ENCODE measurements around the gene PRKACA.

PRKACA gene

DNA sequence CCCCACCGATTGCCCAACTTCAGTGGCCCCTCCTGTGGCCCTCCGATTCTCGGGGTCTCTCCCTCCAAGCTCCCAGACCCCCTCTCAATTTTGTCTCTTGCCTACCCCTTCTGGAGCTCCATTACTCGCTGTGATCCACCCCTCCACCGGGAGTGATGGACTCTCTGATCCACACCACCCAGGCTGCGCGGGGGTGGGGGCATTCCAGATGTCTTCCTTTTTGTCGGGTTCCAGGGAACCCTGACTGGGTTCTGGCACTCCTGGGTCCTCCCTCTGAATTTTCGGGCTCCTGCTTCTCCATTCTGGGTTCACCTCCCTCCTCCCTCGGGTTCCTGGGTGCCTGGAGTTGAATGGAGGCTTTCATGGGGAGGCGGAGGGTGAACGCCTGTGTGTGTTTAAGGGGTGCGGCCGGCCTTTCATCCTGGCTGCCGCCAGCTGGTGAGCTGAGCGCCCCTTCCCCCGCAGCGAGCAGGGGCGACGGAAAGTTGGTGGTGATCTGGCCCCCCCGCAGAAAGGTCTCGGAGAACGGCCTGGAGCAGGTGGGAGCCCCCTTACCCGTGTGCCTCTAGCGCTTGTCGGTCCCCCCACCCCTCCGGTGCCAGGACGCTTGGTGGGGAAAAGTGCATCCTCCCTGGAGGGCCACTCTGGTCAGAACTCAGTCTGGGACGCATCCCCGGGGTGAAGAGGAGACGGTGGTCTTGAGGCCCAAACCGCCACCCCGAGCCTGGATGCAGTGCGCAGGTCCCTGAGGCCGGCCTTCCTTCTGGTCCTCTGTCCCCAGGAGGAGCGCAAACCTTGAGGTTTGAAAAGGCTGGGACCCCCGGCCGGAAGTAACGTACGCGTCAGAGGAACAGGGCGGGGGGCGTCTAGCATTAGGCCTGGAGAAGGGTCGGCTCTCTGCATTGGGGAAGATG is 43.4 kb downstream of the PRKACA start:
- no peaks in the 10 kb centered on the region for H3K36me3 ChIP-seq (ENCODE audit: control insufficient read depth in 1 of 2, insufficient read depth in 2 of 2, low read length in 2 of 2)
- H3K27ac ChIP-seq (ENCODE audit: low read length) = peak overlapping the region; percentile 70
- H3K4me1 ChIP-seq (ENCODE audit: control insufficient read depth in 1 of 2, insufficient read depth in 2 of 2, low read length in 2 of 2) = peaks cover 0 to 30% of the 10 kb centered on the region in 2 donors
- H3K4me3 ChIP-seq (ENCODE audit: low read depth in 1 of 2, low read length in 2 of 2) = peak overlapping the region; percentile 72 to 87
- no peaks in the 10 kb centered on the region for H3K9me3 ChIP-seq (ENCODE audit: control insufficient read depth in 1 of 2, low read length in 2 of 2)
- H3K27me3 ChIP-seq (ENCODE audit: low read depth, low read length) = no peaks in the 10 kb centered on the region

DNA sequence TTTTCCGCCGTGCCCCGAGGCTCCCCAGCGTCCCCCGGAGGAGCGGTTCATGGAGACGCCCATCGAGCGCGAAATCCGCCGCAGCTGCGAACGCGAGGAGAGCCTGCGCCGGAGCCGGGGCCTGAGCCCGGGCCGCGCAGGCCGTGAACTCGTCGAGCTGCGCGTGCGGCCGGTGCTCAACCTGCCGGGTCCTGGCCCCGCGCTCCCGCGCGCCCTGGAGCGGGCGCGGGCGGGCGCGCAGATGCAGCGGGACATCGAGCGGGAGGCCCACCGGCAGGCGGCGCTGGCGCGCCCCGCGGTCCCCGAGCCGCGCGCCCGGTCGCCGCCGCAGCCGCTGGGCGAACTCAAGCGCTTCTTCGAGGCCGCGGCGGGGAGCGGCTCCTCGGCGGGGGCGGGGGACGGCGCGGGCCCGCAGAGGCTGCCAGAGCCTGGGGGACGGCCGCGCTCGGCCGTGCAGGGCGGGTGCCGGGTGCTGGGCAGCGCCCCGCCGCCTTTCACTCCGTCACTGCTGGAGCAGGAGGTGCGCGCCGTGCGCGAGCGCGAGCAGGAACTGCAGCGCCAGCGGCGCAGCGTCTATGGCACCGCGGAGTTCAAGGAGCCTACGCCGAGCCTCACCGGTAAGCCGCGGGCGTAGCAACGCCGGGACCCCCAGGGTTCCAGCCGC is 44.2 kb downstream of the PRKACA start:
- no peaks in the 10 kb centered on the region for H3K9me3 ChIP-seq (ENCODE audit: control insufficient read depth in 1 of 2, low read length in 2 of 2)
- H3K4me3 ChIP-seq (ENCODE audit: low read depth in 1 of 2, low read length in 2 of 2) = peak overlapping the region; percentile 72 to 87
- H3K36me3 ChIP-seq (ENCODE audit: control insufficient read depth in 1 of 2, insufficient read depth in 2 of 2, low read length in 2 of 2) = no peaks in the 10 kb centered on the region
- peak overlapping the region; percentile 70 for H3K27ac ChIP-seq (ENCODE audit: low read length)
- no peaks in the 10 kb centered on the region for H3K27me3 ChIP-seq (ENCODE audit: low read depth, low read length)
- peaks cover 0 to 30% of the 10 kb centered on the region in 2 donors for H3K4me1 ChIP-seq (ENCODE audit: control insufficient read depth in 1 of 2, insufficient read depth in 2 of 2, low read length in 2 of 2)

DNA sequence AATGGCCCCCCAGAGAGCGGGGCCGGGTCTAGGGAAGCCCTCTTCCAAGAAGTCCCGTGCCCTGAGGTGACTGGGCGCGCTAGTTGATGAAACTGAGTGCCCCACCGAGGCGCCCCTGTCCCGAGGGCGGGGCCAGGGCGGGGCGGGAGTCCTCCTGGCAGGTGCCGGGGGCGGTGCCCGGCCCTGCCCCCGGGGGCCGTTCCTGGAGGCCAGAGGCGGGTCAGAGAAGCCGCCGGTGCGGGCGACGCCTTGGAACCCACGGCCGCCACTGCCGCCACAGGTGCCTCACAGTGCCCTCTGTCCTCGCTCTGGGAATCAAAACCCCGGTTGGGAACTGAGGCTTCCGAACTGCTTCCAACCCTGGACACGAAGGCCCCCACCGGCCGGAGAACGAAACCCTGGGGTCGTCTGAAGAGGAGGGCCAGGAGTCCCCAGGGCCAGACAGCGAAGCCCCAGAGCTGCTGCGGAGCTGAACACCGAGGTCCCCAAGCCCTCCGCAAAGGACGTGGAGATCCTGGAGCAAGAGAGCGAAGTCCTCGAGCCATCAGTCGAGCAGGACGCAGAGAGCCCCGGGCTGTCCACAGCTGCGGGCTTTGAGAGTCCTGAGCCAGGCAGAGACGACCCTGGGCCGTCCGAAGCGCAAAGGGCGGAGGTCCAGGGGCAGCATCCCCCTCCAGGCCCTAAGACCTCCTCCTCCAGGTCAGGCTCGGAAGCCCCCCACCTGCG is 44.9 kb downstream of the PRKACA start, which contains the start of gene MISP3:
Gene MISP3 (plus strand): TSS at position 252 of the 726 bp plus-strand sequence. CDS start 524 bp downstream, outside the sequence.
- Histone ChIP-seq H3K27me3 (ENCODE audit: low read depth, low read length) (no peaks in the 10 kb centered on the region), H3K4me3 (ENCODE audit: low read depth in 1 of 2, low read length in 2 of 2) (peak within 1 kb of the TSS; percentile 72 to 87), H3K4me1 (ENCODE audit: control insufficient read depth in 1 of 2, insufficient read depth in 2 of 2, low read length in 2 of 2) (peaks cover 0 to 30% of the 10 kb centered on the region in 2 donors), H3K27ac (ENCODE audit: low read length) (peak within 1 kb of the TSS; percentile 70), H3K9me3 (ENCODE audit: control insufficient read depth in 1 of 2, low read length in 2 of 2) (no peaks in the 10 kb centered on the region), H3K36me3 (ENCODE audit: control insufficient read depth in 1 of 2, insufficient read depth in 2 of 2, low read length in 2 of 2) (no peaks in the 10 kb centered on the region)

DNA sequence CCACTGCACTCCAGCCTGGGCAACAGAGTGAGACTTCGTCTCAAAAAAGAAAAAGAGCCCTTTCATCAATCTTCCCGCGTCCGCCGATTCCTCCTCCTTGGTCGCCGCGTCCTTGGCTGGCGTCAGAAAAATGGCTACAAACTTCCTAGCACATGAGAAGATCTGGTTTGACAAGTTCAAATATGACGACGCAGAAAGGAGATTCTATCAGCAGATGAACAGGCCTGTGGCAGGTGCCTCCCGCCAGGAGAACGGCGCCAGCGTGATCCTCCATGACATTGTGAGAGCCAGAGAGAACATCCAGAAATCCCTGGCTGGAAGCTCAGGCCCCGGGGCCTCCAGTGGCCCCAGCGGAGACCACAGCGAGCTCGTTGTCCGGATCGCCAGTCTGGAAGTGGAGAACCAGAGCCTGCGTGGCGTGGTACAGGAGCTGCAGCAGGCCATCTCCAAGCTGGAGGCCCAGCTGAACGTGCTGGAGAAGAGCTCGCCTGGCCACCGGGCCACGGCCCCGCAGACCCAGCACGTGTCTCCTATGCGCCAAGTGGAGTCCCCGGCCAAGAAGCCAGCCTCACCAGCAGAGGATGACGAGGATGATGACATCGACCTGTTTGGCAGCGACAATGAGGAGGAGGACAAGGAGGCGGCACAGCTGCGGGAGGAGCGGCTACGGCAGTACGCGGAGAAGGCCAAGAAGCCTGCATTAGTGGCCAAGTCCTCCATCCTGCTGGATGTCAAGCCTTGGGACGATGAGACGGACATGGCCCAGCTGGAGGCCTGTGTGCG is 47.1 kb downstream of the PRKACA start:
- H3K4me3 ChIP-seq (ENCODE audit: low read depth in 1 of 2, low read length in 2 of 2) = no peak overlapping the region
- peaks cover 0 to 28% of the 10 kb centered on the region in 2 donors for H3K4me1 ChIP-seq (ENCODE audit: control insufficient read depth in 1 of 2, insufficient read depth in 2 of 2, low read length in 2 of 2)
- no peaks in the 10 kb centered on the region for H3K27me3 ChIP-seq (ENCODE audit: low read depth, low read length)
- H3K36me3 ChIP-seq (ENCODE audit: control insufficient read depth in 1 of 2, insufficient read depth in 2 of 2, low read length in 2 of 2) = no peaks in the 10 kb centered on the region
- no peak overlapping the region for H3K27ac ChIP-seq (ENCODE audit: low read length)
- H3K9me3 ChIP-seq (ENCODE audit: control insufficient read depth in 1 of 2, low read length in 2 of 2) = no peaks in the 10 kb centered on the region

DNA sequence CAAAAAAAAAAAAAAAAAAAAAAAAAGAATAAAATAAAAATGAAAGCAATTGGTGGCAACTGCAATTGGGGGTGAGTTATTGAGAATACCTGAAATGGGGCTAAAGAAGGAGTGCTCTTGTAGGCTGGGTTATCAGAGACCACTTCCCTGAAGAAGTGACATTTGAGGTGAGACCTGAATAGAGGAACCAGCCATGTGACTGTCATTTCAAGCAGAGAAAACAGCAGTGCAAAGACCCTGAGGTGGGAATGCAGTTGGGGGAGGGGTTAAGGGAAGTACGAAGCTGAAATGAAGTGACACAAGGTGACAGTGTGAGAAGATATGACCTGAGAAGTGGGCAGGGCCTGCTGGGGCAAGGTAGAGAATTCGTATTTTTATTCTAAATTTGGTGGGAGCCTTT is 51.4 kb downstream of the PRKACA start:
- Histone ChIP-seq H3K9me3 (ENCODE audit: control insufficient read depth in 1 of 2, low read length in 2 of 2) (no peaks in the 10 kb centered on the region), H3K4me1 (ENCODE audit: control insufficient read depth in 1 of 2, insufficient read depth in 2 of 2, low read length in 2 of 2) (no peaks in the 10 kb centered on the region), H3K36me3 (ENCODE audit: control insufficient read depth in 1 of 2, insufficient read depth in 2 of 2, low read length in 2 of 2) (no peaks in the 10 kb centered on the region), H3K27ac (ENCODE audit: low read length) (no peak overlapping the region), H3K27me3 (ENCODE audit: low read depth, low read length) (peaks cover 4% of the 10 kb centered on the region), H3K4me3 (ENCODE audit: low read depth in 1 of 2, low read length in 2 of 2) (no peak overlapping the region)

DNA sequence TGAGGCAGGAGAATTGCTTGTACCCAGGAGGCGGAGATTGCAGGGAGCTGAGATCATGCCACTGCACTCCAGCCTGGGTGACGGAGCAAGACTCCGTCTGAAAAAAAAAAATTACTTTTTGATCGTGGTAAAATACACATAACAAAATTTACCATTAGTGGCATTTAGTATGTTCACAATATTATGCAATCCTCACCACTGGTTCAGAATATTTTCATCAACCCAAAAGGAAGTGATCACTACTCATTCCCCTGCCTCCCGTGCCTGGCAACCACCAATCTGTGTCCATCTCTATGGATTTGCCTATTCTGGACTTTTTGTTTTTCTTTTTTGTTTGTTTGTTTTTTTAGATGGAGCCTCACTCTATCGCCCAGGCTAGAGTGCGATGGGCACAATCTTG is 54.5 kb downstream of the PRKACA start:
- no peak overlapping the region for H3K27ac ChIP-seq (ENCODE audit: low read length)

DNA sequence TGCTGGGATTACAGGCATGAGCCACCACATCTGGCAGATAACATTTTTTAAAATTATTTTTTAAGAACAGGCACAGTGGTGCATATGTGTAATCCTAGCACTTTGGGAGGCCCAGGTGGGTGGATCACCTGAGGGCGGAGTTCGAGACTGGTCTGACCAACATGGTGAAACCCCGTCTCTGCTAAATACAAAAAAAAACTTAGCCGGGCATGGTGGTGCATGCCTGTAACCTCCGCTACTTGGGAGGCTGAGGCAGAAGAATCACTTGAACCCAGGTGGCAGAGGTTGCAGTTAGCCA is 55.1 kb downstream of the PRKACA start:
- peaks cover 23% of the 10 kb centered on the region for H3K27me3 ChIP-seq (ENCODE audit: low read depth, low read length)

More for the DNA sequence above, 54.5 kb downstream of the PRKACA start:
- H3K36me3 ChIP-seq (ENCODE audit: control insufficient read depth in 1 of 2, insufficient read depth in 2 of 2, low read length in 2 of 2) = no peaks in the 10 kb centered on the region
- H3K4me3 ChIP-seq (ENCODE audit: low read depth in 1 of 2, low read length in 2 of 2) = no peak overlapping the region
- H3K9me3 ChIP-seq (ENCODE audit: control insufficient read depth in 1 of 2, low read length in 2 of 2) = no peaks in the 10 kb centered on the region
- peaks cover 0 to 2% of the 10 kb centered on the region in 2 donors for H3K4me1 ChIP-seq (ENCODE audit: control insufficient read depth in 1 of 2, insufficient read depth in 2 of 2, low read length in 2 of 2)
- peaks cover 19% of the 10 kb centered on the region for H3K27me3 ChIP-seq (ENCODE audit: low read depth, low read length)

DNA sequence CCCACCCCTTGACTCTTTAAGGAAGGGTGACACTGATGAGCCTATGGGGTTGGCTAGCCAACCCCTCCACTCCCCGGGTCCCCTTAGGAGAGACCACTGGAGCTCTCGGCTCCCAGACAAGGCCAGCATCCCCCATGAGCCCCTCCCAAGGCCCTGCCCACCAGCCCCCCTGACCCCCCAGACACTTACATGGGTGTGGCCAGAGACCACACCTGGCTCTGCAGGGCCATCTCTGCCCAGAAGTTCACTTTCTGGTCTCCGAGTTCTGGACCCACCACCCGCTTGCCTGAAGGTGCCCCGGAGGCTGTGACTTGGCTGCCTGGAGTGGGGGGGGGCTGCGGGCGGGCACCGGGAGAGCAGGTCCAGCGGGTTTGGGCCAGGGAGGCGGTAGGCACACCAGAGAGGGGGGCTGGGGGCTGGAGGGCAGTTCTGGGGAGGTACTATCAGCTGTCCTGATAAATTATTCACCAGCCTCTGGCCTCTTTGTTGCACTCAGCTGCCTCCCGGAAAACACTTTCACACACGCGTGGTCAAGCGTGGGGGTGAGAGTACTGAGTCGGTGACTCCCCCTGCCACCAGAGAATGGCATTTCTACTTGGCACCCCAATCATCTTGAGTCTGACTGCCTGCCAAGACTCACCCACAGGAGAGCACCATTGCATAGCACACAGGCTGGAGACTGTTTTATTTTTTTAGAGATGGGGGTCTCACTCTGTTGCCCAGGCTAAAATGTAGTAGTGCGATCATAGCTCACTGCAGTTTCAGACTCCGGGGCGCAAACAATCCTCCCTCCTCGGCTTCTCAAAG is 55.6 kb downstream of the PRKACA start, which contains the start of gene PALM3:
Gene PALM3 (minus strand): TSS at position 326 of the 807 bp plus-strand sequence. CDS start 96 bp downstream, at position 230.
- Histone ChIP-seq H3K27me3 (ENCODE audit: low read depth, low read length) (peaks cover 23% of the 10 kb centered on the region), H3K27ac (ENCODE audit: low read length) (no peak within 1 kb of the TSS), H3K4me1 (ENCODE audit: control insufficient read depth in 1 of 2, insufficient read depth in 2 of 2, low read length in 2 of 2) (peaks cover 0 to 7% of the 10 kb centered on the region in 2 donors), H3K36me3 (ENCODE audit: control insufficient read depth in 1 of 2, insufficient read depth in 2 of 2, low read length in 2 of 2) (no peaks in the 10 kb centered on the region), H3K9me3 (ENCODE audit: control insufficient read depth in 1 of 2, low read length in 2 of 2) (no peaks in the 10 kb centered on the region), H3K4me3 (ENCODE audit: low read depth in 1 of 2, low read length in 2 of 2) (no peak within 1 kb of the TSS)

More for the DNA sequence above, 55.1 kb downstream of the PRKACA start:
- no peaks in the 10 kb centered on the region for H3K9me3 ChIP-seq (ENCODE audit: control insufficient read depth in 1 of 2, low read length in 2 of 2)
- H3K36me3 ChIP-seq (ENCODE audit: control insufficient read depth in 1 of 2, insufficient read depth in 2 of 2, low read length in 2 of 2) = no peaks in the 10 kb centered on the region
- H3K27ac ChIP-seq (ENCODE audit: low read length) = no peak overlapping the region
- H3K4me1 ChIP-seq (ENCODE audit: control insufficient read depth in 1 of 2, insufficient read depth in 2 of 2, low read length in 2 of 2) = peaks cover 0 to 7% of the 10 kb centered on the region in 2 donors
- H3K4me3 ChIP-seq (ENCODE audit: low read depth in 1 of 2, low read length in 2 of 2) = no peak overlapping the region

DNA sequence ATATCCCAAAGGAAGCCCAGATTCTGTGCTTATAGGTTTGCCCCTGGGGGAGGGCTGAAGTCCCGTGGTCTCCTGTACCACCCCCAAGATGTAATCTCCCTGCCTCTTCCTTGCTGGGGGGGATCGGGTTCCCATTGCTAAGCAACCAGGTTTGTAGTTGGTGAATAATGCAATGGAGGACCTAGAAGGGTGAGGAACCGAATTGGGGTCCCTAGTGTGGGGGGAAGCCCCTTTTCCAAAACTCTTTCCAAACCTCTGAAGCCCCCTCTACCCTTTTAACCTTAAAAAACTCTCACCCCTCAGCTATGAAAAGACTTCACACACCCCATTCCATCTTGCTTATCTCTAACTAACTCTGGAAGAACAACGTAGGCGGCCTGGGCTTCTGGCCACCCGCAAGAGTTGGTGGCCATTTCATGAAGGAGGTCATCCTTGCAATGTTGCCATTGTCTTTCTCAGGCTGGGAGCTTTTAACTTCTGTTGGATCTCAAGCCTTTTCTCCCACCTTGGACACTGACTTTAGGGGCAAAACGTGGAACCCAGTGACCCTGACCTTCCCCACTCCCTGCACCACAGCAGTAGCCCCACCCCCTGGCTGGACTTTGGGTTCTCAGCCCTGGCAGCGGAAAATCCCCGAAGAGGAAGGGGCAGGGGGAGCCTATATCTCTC is 56.3 kb downstream of the PRKACA start:
- peaks cover 0 to 7% of the 10 kb centered on the region in 2 donors for H3K4me1 ChIP-seq (ENCODE audit: control insufficient read depth in 1 of 2, insufficient read depth in 2 of 2, low read length in 2 of 2)
- H3K9me3 ChIP-seq (ENCODE audit: control insufficient read depth in 1 of 2, low read length in 2 of 2) = no peaks in the 10 kb centered on the region
- H3K4me3 ChIP-seq (ENCODE audit: low read depth in 1 of 2, low read length in 2 of 2) = no peak overlapping the region
- H3K27ac ChIP-seq (ENCODE audit: low read length) = no peak overlapping the region
- H3K27me3 ChIP-seq (ENCODE audit: low read depth, low read length) = peaks cover 23% of the 10 kb centered on the region
- no peaks in the 10 kb centered on the region for H3K36me3 ChIP-seq (ENCODE audit: control insufficient read depth in 1 of 2, insufficient read depth in 2 of 2, low read length in 2 of 2)

Data from muscle layer of duodenum (tissue), 2 donors.